HFF-Myc (cell line): ENCODE data around the gene HIVEP3.
A peak's percentile ranks its signal among the peaks of the same experiment; 100 is the strongest.

ENCODE experiments used
- DNase-seq: peaks from one replicate; pipeline ENCODE4 v3.0.0-alpha.2; 2011; ENCODE audit warnings: low read depth; ENCODE audit errors: extremely low read depth
- H3K4me3 ChIP-seq: replicated peaks from 2 replicates; pipeline ENCODE4 v1.5.1; 2011; ENCODE audit warnings: low read depth, mild to moderate bottlenecking, control low read depth, low read length
- CTCF ChIP-seq: IDR thresholded peaks from 2 replicates; pipeline ENCODE4 v1.5.1; 2012; ENCODE audit warnings: mild to moderate bottlenecking, low read depth, low read length, control low read depth; ENCODE audit errors: missing control alignments

The HIVEP3 gene

DNA sequence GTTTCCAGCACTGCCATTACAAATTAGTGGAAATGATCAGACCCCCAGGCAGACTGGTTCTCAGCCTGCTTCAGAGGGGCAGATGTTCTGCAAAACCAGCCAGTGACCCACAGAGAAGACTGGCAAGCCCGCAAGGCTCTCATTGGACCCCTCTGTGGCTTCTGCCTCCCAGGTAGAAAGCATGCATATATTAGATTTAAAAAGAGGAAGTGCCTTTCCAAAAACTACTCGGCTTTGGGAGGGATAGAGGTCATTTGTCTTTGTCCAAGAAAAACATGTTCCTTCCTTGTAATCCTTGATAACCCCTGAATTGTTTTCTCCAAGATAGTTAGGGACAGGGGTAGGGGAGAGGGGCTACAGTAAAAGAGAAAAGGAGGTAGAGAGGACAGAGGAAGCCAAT is 11.8 kb downstream of the HIVEP3 start:
- no peak for DNase-seq
- no peak overlapping the region for H3K4me3 ChIP-seq
- TF ChIP-seq CTCF: no peak

DNA sequence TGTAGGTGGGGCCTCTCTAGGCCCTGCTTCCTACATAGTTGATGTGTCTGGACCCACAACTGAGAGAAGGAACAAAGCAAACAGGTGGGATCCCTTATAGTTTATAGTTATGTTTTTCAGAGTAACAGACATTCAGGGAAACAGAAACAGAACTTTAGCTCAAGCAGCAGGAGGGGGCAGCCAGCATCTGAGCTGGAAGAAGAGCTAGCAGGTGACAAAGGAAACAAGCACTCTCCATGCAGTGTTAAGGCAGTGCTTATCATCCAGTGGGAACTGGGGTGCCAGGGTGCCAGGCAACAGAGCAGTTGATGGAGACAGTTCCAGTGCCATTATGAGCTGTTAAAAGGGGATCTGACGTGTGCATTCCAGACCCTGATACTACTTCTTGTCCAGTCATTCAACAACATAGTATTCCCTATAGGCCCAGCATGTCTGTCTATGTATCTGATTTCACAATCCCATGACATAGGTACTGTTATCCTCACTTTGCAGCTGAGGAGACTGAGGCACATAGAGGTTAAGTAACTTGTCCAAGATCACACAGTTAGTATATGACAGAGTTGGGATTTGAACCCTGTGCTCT is 13.5 kb downstream of the HIVEP3 start:
- DNase-seq: no peak
- TF ChIP-seq CTCF: no peak
- no peak overlapping the region for H3K4me3 ChIP-seq

DNA sequence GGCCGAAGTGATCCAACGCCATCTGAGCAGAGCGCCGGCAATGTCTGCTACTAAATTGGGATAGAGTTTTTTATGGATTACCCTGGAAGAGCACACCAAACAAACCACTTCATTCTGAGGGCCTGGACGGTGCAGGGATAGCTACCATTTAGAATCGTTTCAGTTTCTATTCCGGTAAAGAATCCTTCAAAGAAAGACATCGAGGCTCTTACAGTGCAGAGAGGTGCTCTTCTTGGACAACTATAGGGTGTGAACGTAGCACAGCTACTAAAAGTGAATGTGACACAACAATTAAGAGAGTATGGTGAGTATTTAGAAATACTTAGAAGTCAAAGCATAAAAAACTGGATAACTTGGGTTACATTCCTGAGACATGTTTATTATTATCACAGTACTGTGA is 16.1 kb downstream of the HIVEP3 start:
- no peak overlapping the region for H3K4me3 ChIP-seq
- DNase-seq: no peak
- TF ChIP-seq CTCF: no peak

- H3K4me3 ChIP-seq: no peak overlapping the region
- DNase-seq: no peak
- TF ChIP-seq CTCF: no peak
Observed at GRCh38 chr1:41902159-41902577, 16.6 kb downstream of the HIVEP3 start.

GRCh38 chr1:41901551-41901950 is 17.2 kb downstream of the HIVEP3 start:
- no peak overlapping the region for H3K4me3 ChIP-seq
- TF ChIP-seq CTCF: no peak
- DNase-seq: no peak

GRCh38 chr1:41900603-41901444 is 17.9 kb downstream of the HIVEP3 start:
- TF ChIP-seq CTCF: no peak
- H3K4me3 ChIP-seq: no peak overlapping the region
- DNase-seq: peak; percentile 40
